SK-N-SH (cell line): ENCODE results near the gene BNC2. TPM values are rescaled to one million over a fixed set of nuclear protein-coding genes. Genes with fewer than 3 reads are reported as not detected.

Experiments
- CTCF ChIA-PET: fragments of 300-600, 350-600 bp; formaldehyde crosslinking; extraction: SDS; loops from one replicate; lab custom pipeline; 2021; lab: Yijun Ruan, JAX
- POLR2A ChIA-PET: fragments of 350-600 bp; sonication (Branson Sonifier 250); formaldehyde crosslinking; extraction: SDS; loops from one replicate; lab custom pipeline; 2020; ENCODE audit warnings: antibody characterized with exemption, inconsistent platforms; lab: Yijun Ruan, JAX
- DNase-seq: peaks from one replicate; pipeline ENCODE4 v3.0.0; 2012
- H2AFZ ChIP-seq: fragments of 200-600 bp; sonication (generic); 2 replicates; pipeline ENCODE4 v1.8.1; 2016; ENCODE audit warnings: antibody characterized with exemption, mild to moderate bottlenecking, low read depth
- H3F3A ChIP-seq: fragments of 200-600 bp; sonication (generic); replicated peaks from 2 replicates; pipeline ENCODE3; 2016; ENCODE audit warnings: antibody characterized with exemption, mild to moderate bottlenecking; ENCODE audit not compliant: insufficient read depth
- H3K27ac ChIP-seq, 2 experiments: fragments of 200-500 bp in 1 of 2; fragments of 200-600 bp in 1 of 2; sonication (Bioruptor generic) in 1 of 2; sonication (generic), shearing (Covaris generic) in 1 of 2; 2 replicates each; pipeline versions ENCODE4 v1.5.1 to v1.6.1; 2014 to 2016; ENCODE audit warnings: low read depth in 2 of 2, inconsistent platforms in 1 of 2, low read length in 1 of 2, mild to moderate bottlenecking in 1 of 2, mixed read lengths in 1 of 2
- H3K27me3 ChIP-seq: fragments of 200-600 bp; sonication (generic), shearing (Covaris generic); 2 replicates; pipeline ENCODE4 v1.6.1; 2016; ENCODE audit warnings: mixed run types; ENCODE audit not compliant: insufficient read depth
- H3K36me3 ChIP-seq, 2 experiments: fragments of 200-500 bp in 1 of 2; fragments of 200-600 bp in 1 of 2; sonication (Bioruptor generic) in 1 of 2; sonication (generic) in 1 of 2; replicated peaks in 1 of 2; 2 replicates each; pipeline versions ENCODE3 to v1.5.1; 2014 to 2016; ENCODE audit warnings: low read length in 1 of 2, mild to moderate bottlenecking in 1 of 2; ENCODE audit not compliant: insufficient read depth in 2 of 2, control insufficient read depth in 1 of 2
- H3K4me1 ChIP-seq, 2 experiments: fragments of 200-500 bp in 1 of 2; fragments of 200-600 bp in 1 of 2; sonication (Bioruptor generic) in 1 of 2; sonication (generic), shearing (Covaris generic) in 1 of 2; 2 replicates each; pipeline versions ENCODE4 v1.5.1 to v1.6.1; 2014 to 2016; ENCODE audit warnings: low read depth in 1 of 2, low read length in 1 of 2, mixed run types in 1 of 2; ENCODE audit not compliant: insufficient read depth in 2 of 2, control insufficient read depth in 1 of 2
- H3K4me2 ChIP-seq: fragments of 200-600 bp; sonication (generic), shearing (Covaris generic); 2 replicates; pipeline ENCODE4 v1.6.1; 2017; ENCODE audit warnings: mixed run types
- H3K4me3 ChIP-seq, 2 experiments: fragments of 200-500 bp in 1 of 2; fragments of 200-600 bp in 1 of 2; sonication (Bioruptor generic) in 1 of 2; sonication (generic), shearing (Covaris generic) in 1 of 2; 2 replicates each; pipeline versions ENCODE4 v1.5.1 to v1.8.1; 2014 to 2016; ENCODE audit warnings: low read depth in 2 of 2, inconsistent platforms in 1 of 2, low read length in 1 of 2, mild to moderate bottlenecking in 1 of 2, mixed read lengths in 1 of 2, moderate library complexity in 1 of 2
- H3K79me2 ChIP-seq: fragments of 200-600 bp; sonication (generic); 2 replicates; pipeline ENCODE4 v1.8.1; 2017; ENCODE audit warnings: mild to moderate bottlenecking; ENCODE audit not compliant: insufficient read depth
- H3K9ac ChIP-seq: fragments of 200-600 bp; sonication (generic); 2 replicates; pipeline ENCODE4 v1.6.1; 2017; ENCODE audit warnings: mixed run types
- H3K9me2 ChIP-seq: fragments of 200-600 bp; sonication (generic); 2 replicates; pipeline ENCODE4 v1.6.1; 2017; ENCODE audit warnings: mixed run types
- H3K9me3 ChIP-seq: fragments of 200-600 bp; sonication (generic); 2 replicates; pipeline ENCODE4 v1.6.1; 2017; ENCODE audit warnings: mixed run types, mild to moderate bottlenecking, moderate library complexity
- H4K20me1 ChIP-seq: fragments of 200-600 bp; sonication (generic); 2 replicates; pipeline ENCODE4 v1.6.1; 2017; ENCODE audit warnings: mild to moderate bottlenecking, mixed run types; ENCODE audit not compliant: insufficient read depth
- CHD2 ChIP-seq: fragments of 150-350 bp; IDR thresholded peaks from 2 replicates; pipeline ENCODE4 v1.6.1; 2018; ENCODE audit warnings: low read length; ENCODE audit not compliant: partially characterized antibody
- CTCF ChIP-seq: fragments of 200-600 bp; sonication (generic); IDR thresholded peaks from 2 replicates; pipeline ENCODE4 v1.6.1; 2017; ENCODE audit warnings: antibody characterized with exemption, mild to moderate bottlenecking, moderate library complexity
- ELF1 ChIP-seq: IDR thresholded peaks from 2 replicates; pipeline ENCODE4 v1.4.0; 2012
- EZH2phosphoT487 ChIP-seq: fragments of 200-600 bp; sonication (generic); IDR thresholded peaks from 2 replicates; pipeline ENCODE4 v1.6.1; 2017; ENCODE audit warnings: low read depth, mixed run types, mild to moderate bottlenecking, antibody characterized with exemption, moderate library complexity, borderline replicate concordance
- GABPA ChIP-seq: IDR thresholded peaks from 2 replicates; pipeline ENCODE4 v1.4.0; 2012; ENCODE audit warnings: low read depth, mild to moderate bottlenecking
- MEF2A ChIP-seq: IDR thresholded peaks from 2 replicates; pipeline ENCODE4 v1.4.0; 2012; ENCODE audit warnings: low read depth, borderline replicate concordance
- NFIC ChIP-seq: IDR thresholded peaks from 2 replicates; pipeline ENCODE4 v1.4.0; 2012; ENCODE audit warnings: borderline replicate concordance
- POLR2AphosphoS5 ChIP-seq: IDR thresholded peaks from 2 replicates; pipeline ENCODE4 v1.6.1; 2012; ENCODE audit warnings: low read depth, low read length
- RFX5 ChIP-seq: IDR thresholded peaks from 2 replicates; pipeline ENCODE4 v1.6.1; 2012; ENCODE audit warnings: mild to moderate bottlenecking, improper control_type of control experiment, low read length
- SMC3 ChIP-seq: IDR thresholded peaks from 2 replicates; pipeline ENCODE4 v1.6.1; 2012; ENCODE audit warnings: low read depth, low read length, improper control_type of control experiment
- WGBS: methylation state at CpG from one replicate; pipeline ENCODE4 v1.1.6; 2017; ENCODE audit warnings: low lambda C conversion rate; 5-methylcytosine and 5-hydroxymethylcytosine counted together
- polyA plus RNA-seq, 3 experiments: library from polyadenylated mRNA; depleted of rRNA; stranded (reverse); fragments of >200 nt; gene quantifications; 2 replicates each; pipeline ENCODE4 v1.2.3, GENCODE V29; 2012
- TF ChIP-seq, protein P1 (sequence below): IDR thresholded peaks from 2 replicates; pipeline ENCODE4 v1.4.0; 2012; ENCODE audit warnings: low read depth, borderline replicate concordance
- TF ChIP-seq, protein P2 (sequence below): fragments of 150-350 bp; IDR thresholded peaks from 2 replicates; pipeline ENCODE4 v1.6.1; 2016; ENCODE audit warnings: mild to moderate bottlenecking, low read depth, low read length
- TF ChIP-seq, protein P3 (sequence below): IDR thresholded peaks from 2 replicates; pipeline ENCODE4; 2012

Gene BNC2
- polyA plus RNA-seq, 1 of the 3 experiments (the other 2 are of a cell fraction): 8.8 TPM

GRCh38 chr9:16708656-16709435 lies 161.6 kb downstream of the BNC2 start:
- no peaks in the 10 kb centered on the region for H3K9me3 ChIP-seq
- H3F3A ChIP-seq: peaks cover 21% of the 10 kb centered on the region
- CTCF ChIA-PET: no interaction called here
- no peaks in the 10 kb centered on the region for H3K27me3 ChIP-seq
- no peaks in the 10 kb centered on the region for H3K9me2 ChIP-seq
- no peaks in the 10 kb centered on the region for H4K20me1 ChIP-seq
- H3K4me3 ChIP-seq: no peak overlapping the region
- 91% methylated on average over 13 of the region's 13 CpGs for WGBS
- H3K79me2 ChIP-seq: peaks cover 2% of the 10 kb centered on the region
- H2AFZ ChIP-seq: no peak overlapping the region
- peaks cover 3 to 11% of the 10 kb centered on the region in 2 experiments; a peak in 3 of 4 replicates for H3K4me1 ChIP-seq
- POLR2A ChIA-PET: no interaction called here
- no peak overlapping the region for H3K9ac ChIP-seq
- no peak overlapping the region for H3K27ac ChIP-seq
- no peak for DNase-seq
- no peaks in the 10 kb centered on the region for H3K36me3 ChIP-seq
- TF ChIP-seq, protein P1, sequence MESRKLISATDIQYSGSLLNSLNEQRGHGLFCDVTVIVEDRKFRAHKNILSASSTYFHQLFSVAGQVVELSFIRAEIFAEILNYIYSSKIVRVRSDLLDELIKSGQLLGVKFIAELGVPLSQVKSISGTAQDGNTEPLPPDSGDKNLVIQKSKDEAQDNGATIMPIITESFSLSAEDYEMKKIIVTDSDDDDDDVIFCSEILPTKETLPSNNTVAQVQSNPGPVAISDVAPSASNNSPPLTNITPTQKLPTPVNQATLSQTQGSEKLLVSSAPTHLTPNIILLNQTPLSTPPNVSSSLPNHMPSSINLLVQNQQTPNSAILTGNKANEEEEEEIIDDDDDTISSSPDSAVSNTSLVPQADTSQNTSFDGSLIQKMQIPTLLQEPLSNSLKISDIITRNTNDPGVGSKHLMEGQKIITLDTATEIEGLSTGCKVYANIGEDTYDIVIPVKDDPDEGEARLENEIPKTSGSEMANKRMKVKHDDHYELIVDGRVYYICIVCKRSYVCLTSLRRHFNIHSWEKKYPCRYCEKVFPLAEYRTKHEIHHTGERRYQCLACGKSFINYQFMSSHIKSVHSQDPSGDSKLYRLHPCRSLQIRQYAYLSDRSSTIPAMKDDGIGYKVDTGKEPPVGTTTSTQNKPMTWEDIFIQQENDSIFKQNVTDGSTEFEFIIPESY: no peak
- TF ChIP-seq CTCF: no peak
- no peak for TF ChIP-seq ELF1
- TF ChIP-seq POLR2AphosphoS5: no peak
- no peak for TF ChIP-seq EZH2phosphoT487
- no peak for TF ChIP-seq RFX5
- no peak for TF ChIP-seq NFIC
- TF ChIP-seq CHD2: no peak
- TF ChIP-seq SMC3: no peak
- TF ChIP-seq, protein P2, sequence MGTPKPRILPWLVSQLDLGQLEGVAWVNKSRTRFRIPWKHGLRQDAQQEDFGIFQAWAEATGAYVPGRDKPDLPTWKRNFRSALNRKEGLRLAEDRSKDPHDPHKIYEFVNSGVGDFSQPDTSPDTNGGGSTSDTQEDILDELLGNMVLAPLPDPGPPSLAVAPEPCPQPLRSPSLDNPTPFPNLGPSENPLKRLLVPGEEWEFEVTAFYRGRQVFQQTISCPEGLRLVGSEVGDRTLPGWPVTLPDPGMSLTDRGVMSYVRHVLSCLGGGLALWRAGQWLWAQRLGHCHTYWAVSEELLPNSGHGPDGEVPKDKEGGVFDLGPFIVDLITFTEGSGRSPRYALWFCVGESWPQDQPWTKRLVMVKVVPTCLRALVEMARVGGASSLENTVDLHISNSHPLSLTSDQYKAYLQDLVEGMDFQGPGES: no peak
- TF ChIP-seq MEF2A: no peak
- TF ChIP-seq GABPA: no peak
- TF ChIP-seq, protein P3, sequence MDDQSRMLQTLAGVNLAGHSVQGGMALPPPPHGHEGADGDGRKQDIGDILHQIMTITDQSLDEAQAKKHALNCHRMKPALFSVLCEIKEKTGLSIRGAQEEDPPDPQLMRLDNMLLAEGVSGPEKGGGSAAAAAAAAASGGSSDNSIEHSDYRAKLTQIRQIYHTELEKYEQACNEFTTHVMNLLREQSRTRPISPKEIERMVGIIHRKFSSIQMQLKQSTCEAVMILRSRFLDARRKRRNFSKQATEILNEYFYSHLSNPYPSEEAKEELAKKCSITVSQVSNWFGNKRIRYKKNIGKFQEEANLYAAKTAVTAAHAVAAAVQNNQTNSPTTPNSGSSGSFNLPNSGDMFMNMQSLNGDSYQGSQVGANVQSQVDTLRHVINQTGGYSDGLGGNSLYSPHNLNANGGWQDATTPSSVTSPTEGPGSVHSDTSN: no peak
- TF ChIP-seq, all 33 proteins: peak for 0
- no peak overlapping the region for H3K4me2 ChIP-seq
